GM12874 (cell line): ENCODE results near the gene DFFB.

Source experiments
- CTCF ChIP-seq: IDR thresholded peaks from 2 replicates; pipeline ENCODE4 v1.5.1; 2011; ENCODE audit warnings: low read depth, mild to moderate bottlenecking, control low read depth, low read length, moderate library complexity; ENCODE audit not compliant: insufficient read depth

DFFB gene

GRCh38 chr1:3912809-3913685, 55.8 kb downstream of the DFFB start:
- TF ChIP-seq CTCF, result no peak

- no peak for TF ChIP-seq CTCF
Observed at GRCh38 chr1:3914331-3914851, 57.1 kb downstream of the DFFB start.

- no peak for TF ChIP-seq CTCF
Observed at GRCh38 chr1:3914911-3915310, 57.6 kb downstream of the DFFB start.

- no peak for TF ChIP-seq CTCF
Observed at GRCh38 chr1:3915551-3916121, 58.4 kb downstream of the DFFB start.

- no peak for TF ChIP-seq CTCF
Observed at GRCh38 chr1:3917761-3918160, 60.5 kb downstream of the DFFB start.

GRCh38 chr1:3918966-3919611, 61.8 kb downstream of the DFFB start:
- TF ChIP-seq CTCF, result no peak

GRCh38 chr1:3919706-3920105, 62.4 kb downstream of the DFFB start:
- TF ChIP-seq CTCF, result no peak
